Loucy (cell line): ENCODE results near the gene SLC15A3.
"Not testable (repeated sequence)": the region's sequence is repeated elsewhere in the genome, so short reads cannot be mapped to it uniquely, and the experiment has no call there.

ENCODE experiments used
- H2AFZ ChIP-seq: fragments of 200-600 bp; sonication (generic); 2 replicates; pipeline ENCODE4 v1.6.0; 2016; ENCODE audit warnings: antibody characterized with exemption, mild to moderate bottlenecking, low read length, moderate library complexity
- H3F3A ChIP-seq: fragments of 200-600 bp; 2 replicates; pipeline ENCODE4 v1.6.0; 2016; ENCODE audit warnings: antibody characterized with exemption, low read depth, mild to moderate bottlenecking
- H3K27me3 ChIP-seq: fragments of 200-600 bp; sonication (generic); 2 replicates; pipeline ENCODE4 v1.6.1; 2014; ENCODE audit warnings: low read length, mild to moderate bottlenecking; ENCODE audit not compliant: insufficient read depth, poor library complexity, severe bottlenecking
- H3K36me3 ChIP-seq: fragments of 200-600 bp; sonication (generic); 2 replicates; pipeline ENCODE4 v1.6.1; 2016; ENCODE audit warnings: low read length; ENCODE audit not compliant: insufficient read depth
- H3K4me1 ChIP-seq: fragments of 200-600 bp; sonication (generic); 2 replicates; pipeline ENCODE4 v1.5.1; 2014; ENCODE audit warnings: low read length, mild to moderate bottlenecking; ENCODE audit not compliant: insufficient read depth, poor library complexity, severe bottlenecking
- H3K4me2 ChIP-seq: fragments of 200-600 bp; sonication (generic); 2 replicates; pipeline ENCODE4 v1.6.0; 2014; ENCODE audit warnings: antibody characterized with exemption, low read length, low read depth, mild to moderate bottlenecking; ENCODE audit not compliant: poor library complexity, severe bottlenecking
- H3K4me3 ChIP-seq: fragments of 200-600 bp; sonication (generic); 2 replicates; pipeline ENCODE4 v1.5.1; 2014; ENCODE audit warnings: low read length, mild to moderate bottlenecking, mixed read lengths; ENCODE audit not compliant: poor library complexity, severe bottlenecking
- H3K79me2 ChIP-seq: fragments of 200-600 bp; sonication (generic); 2 replicates; pipeline ENCODE4 v1.6.1; 2014; ENCODE audit warnings: low read length; ENCODE audit not compliant: insufficient read depth
- H3K9ac ChIP-seq: fragments of 200-600 bp; sonication (generic); 2 replicates; pipeline ENCODE4 v1.6.0; 2014; ENCODE audit warnings: mild to moderate bottlenecking, low read depth, low read length, moderate library complexity; ENCODE audit not compliant: poor library complexity, severe bottlenecking
- H3K9me2 ChIP-seq: fragments of 200-600 bp; sonication (generic); replicated peaks from 2 replicates; pipeline ENCODE4 v1.6.1; 2016; ENCODE audit warnings: low read depth, low read length, mixed read lengths
- H3K9me3 ChIP-seq: fragments of 200-600 bp; sonication (generic); 2 replicates; pipeline ENCODE4 v1.6.1; 2014; ENCODE audit warnings: mild to moderate bottlenecking, antibody characterized with exemption, low read length, low read depth; ENCODE audit not compliant: insufficient read depth
- H4K20me1 ChIP-seq: fragments of 200-600 bp; sonication (generic); 2 replicates; pipeline ENCODE4 v1.6.0; 2014; ENCODE audit warnings: antibody characterized with exemption, low read length, mild to moderate bottlenecking; ENCODE audit not compliant: insufficient read depth, poor library complexity, severe bottlenecking
- CTCF ChIP-seq: fragments of 200-600 bp; sonication (generic); conservative IDR thresholded peaks from 2 replicates; pipeline ENCODE4 v1.5.1; 2014; ENCODE audit warnings: mild to moderate bottlenecking, antibody characterized with exemption, low read length
- EZH2phosphoT487 ChIP-seq: fragments of 200-600 bp; IDR thresholded peaks from 2 replicates; pipeline ENCODE4 v1.6.1; 2018; ENCODE audit warnings: antibody characterized with exemption, mild to moderate bottlenecking, moderate library complexity, borderline replicate concordance

Gene SLC15A3

GRCh38 chr11:60910281-60910687 is 41.7 kb downstream of the SLC15A3 start:
- no peak overlapping the region for H3K9ac ChIP-seq
- H3F3A ChIP-seq = no peaks in the 10 kb centered on the region
- no peak overlapping the region for H2AFZ ChIP-seq
- TF ChIP-seq CTCF (no peak), EZH2phosphoT487 (no peak)
- no peaks in the 10 kb centered on the region for H3K9me3 ChIP-seq
- peaks cover 9% of the 10 kb centered on the region for H4K20me1 ChIP-seq
- no peak overlapping the region for H3K4me2 ChIP-seq
- H3K27me3 ChIP-seq = no peaks in the 10 kb centered on the region
- no peak overlapping the region for H3K4me3 ChIP-seq
- peaks cover 22% of the 10 kb centered on the region for H3K4me1 ChIP-seq
- H3K9me2 ChIP-seq = no peaks in the 10 kb centered on the region
- peaks cover 21% of the 10 kb centered on the region for H3K79me2 ChIP-seq
- H3K36me3 ChIP-seq = no peaks in the 10 kb centered on the region

GRCh38 chr11:60909680-60910280 is 42.2 kb downstream of the SLC15A3 start:
- H4K20me1 ChIP-seq = peaks cover 14% of the 10 kb centered on the region

GRCh38 chr11:60908803-60909202 is 43.2 kb downstream of the SLC15A3 start:
- Histone ChIP-seq H3K9ac (no peak overlapping the region), H2AFZ (no peak overlapping the region), H3K79me2 (peaks cover 25% of the 10 kb centered on the region), H3K36me3 (no peaks in the 10 kb centered on the region), H3K4me1 (peaks cover 32% of the 10 kb centered on the region), H3K9me3 (no peaks in the 10 kb centered on the region), H3K4me3 (no peak overlapping the region), H4K20me1 (peaks cover 24% of the 10 kb centered on the region), H3K4me2 (no peak overlapping the region), H3K9me2 (no peaks in the 10 kb centered on the region), H3F3A (no peaks in the 10 kb centered on the region), H3K27me3 (no peaks in the 10 kb centered on the region)
- TF ChIP-seq EZH2phosphoT487 (no peak), CTCF (no peak)

More at GRCh38 chr11:60909680-60910280, 42.2 kb downstream of the SLC15A3 start:
- not testable (repeated sequence) for H3K27me3 ChIP-seq, H3K9me3 ChIP-seq, H3F3A ChIP-seq, H3K4me2 ChIP-seq, H2AFZ ChIP-seq, H3K4me3 ChIP-seq, H3K9ac ChIP-seq, H3K36me3 ChIP-seq, H3K9me2 ChIP-seq
- H3K4me1 ChIP-seq = peaks cover 23% of the 10 kb centered on the region
- H3K79me2 ChIP-seq = peaks cover 23% of the 10 kb centered on the region
